ENCODE data around the gene SMC1B.

- TF ChIP-seq POLR2AphosphoS5 (IDR thresholded peaks at IDR 0.05; ENCODE audit: low read depth, low read length) (no peak), POLR2A (IDR thresholded peaks at IDR 0.05; ENCODE audit: low read depth, low read length) (no peak), TAF1 (IDR thresholded peaks at IDR 0.05; ENCODE audit: borderline replicate concordance, low read depth, low read length) (no peak)
These were observed 74.6 kb downstream of the SMC1B start for GRCh38 chr22:45338795-45339194.

All from GM12892 (cell line).